Heart right ventricle (tissue), 16 donors: Measurements from ENCODE around the gene FRMPD2. TPM values are rescaled to one million over a fixed set of nuclear protein-coding genes. Genes with fewer than 3 reads are reported as not detected.

Experiments used
- ATAC-seq, 8 donors: fragments of 200-7000 bp; cut with Tn5 transposase; one replicate each; pipeline ENCODE4 v1.9.1; 2020; ENCODE audit warnings: mild to moderate bottlenecking in 8 of 8, moderate library complexity in 8 of 8, moderate number of reproducible peaks in 1 of 8
- DNase-seq, 2 donors: peaks; one replicate each; pipeline ENCODE4 v3.0.0-alpha.2; 2020
- H3K27ac ChIP-seq, 10 donors: fragments of 200-600 bp; sonication (generic) in 2 of 10; one replicate each; pipeline versions ENCODE4 v1.5.0 to v1.8.0; 2020 to 2022; ENCODE audit warnings: mild to moderate bottlenecking in 3 of 10
- H3K27me3 ChIP-seq, 7 donors: fragments of 200-600 bp; one replicate each; pipeline ENCODE4 v1.8.0; 2021 to 2022; ENCODE audit warnings: mild to moderate bottlenecking in 2 of 7
- H3K36me3 ChIP-seq, 9 donors: fragments of 200-600 bp; sonication (generic) in 1 of 9; one replicate each; pipeline versions ENCODE4 v1.5.0 to v1.8.0; 2020 to 2022; ENCODE audit warnings: mild to moderate bottlenecking in 2 of 9
- H3K4me1 ChIP-seq, 9 donors: fragments of 200-600 bp; sonication (generic) in 1 of 9; one replicate each; pipeline versions ENCODE4 v1.5.0 to v1.8.0; 2020 to 2022; ENCODE audit warnings: mild to moderate bottlenecking in 4 of 9
- H3K4me3 ChIP-seq, 10 donors: fragments of 200-600 bp; sonication (generic) in 2 of 10; one replicate each; pipeline versions ENCODE4 v1.5.0 to v1.8.0; 2020 to 2022; ENCODE audit warnings: mild to moderate bottlenecking in 7 of 10, moderate library complexity in 2 of 10
- H3K9me3 ChIP-seq, 11 donors: fragments of 200-600 bp in 10 of 11; sonication (generic) in 2 of 11; one replicate each; pipeline versions ENCODE4 v1.5.0 to v1.8.0; 2013 to 2022; ENCODE audit warnings: mild to moderate bottlenecking in 2 of 11, control low read depth in 1 of 11, moderate library complexity in 1 of 11
- CTCF ChIP-seq, 9 donors: fragments of 200-600 bp; sonication (generic) in 2 of 9; IDR thresholded peaks; one replicate each; pipeline versions ENCODE4 v1.5.0 to v1.8.0; 2021 to 2022; ENCODE audit warnings: antibody characterized with exemption in 9 of 9, mild to moderate bottlenecking in 5 of 9, moderate library complexity in 1 of 9
- WGBS, 2 donors: extraction: QIAGEN DNeasy Blood & Tissue Kit; methylation state at CpG; one replicate each; pipeline ENCODE4 v1.1.7; 2013; ENCODE audit warnings: inconsistent platforms in 1 of 2; 5-methylcytosine and 5-hydroxymethylcytosine counted together
- intact Hi-C, 10 donors: fragments of 100-400 bp; cut with DNase I; formaldehyde crosslinking; loops; one replicate each; pipeline versions ENCODE4 v1.11.1 to v1.14.2; 2022
- polyA plus RNA-seq, 2 donors: library from polyadenylated mRNA; stranded (reverse); fragments of 200-250 nt; gene quantifications; one replicate each; pipeline ENCODE4 v1.2.3, GENCODE V29; 2013
- total RNA-seq, 10 donors: library from RNA; stranded (reverse); fragmentation: NEBNext Ultra II Directional in 3 of 10; extraction: Animal tissue kit (Norgen Biotek cat#: 25700) in 3 of 10; gene quantifications; one replicate each; pipeline versions ENCODE4 v1.2.1 to v1.2.4, GENCODE V29; 2021 to 2023
- donor health status: Arrhythmogenic right ventricular cardiomyopathy.
- donor health status: ischemic (EF 13 %, LVEDD 7.1; RV severe dilation, severe dysfunction).
- donor health status: healthy with polysubstance abuse.
- donor health status: DM: no; HTN: yes; CAD: no.
- donor health status: DM: no; HTN: no; CAD: no.
- donor health status: ischemic (EF 25% LVEDD 6.9; RV normal size, moderate dysfunction).
- donor health status: ischemic (EF 25% LVEDD 5.7; RV mildly dilated, moderate dysfunction).
- donor health status: healthy.
- donor health status: DM: yes; HTN: yes; CAD: no.
- donor health status: Ischemic cardiomyopathy.
- donor health status: ischemic (EF 35%, LVEDD 5.7; RV mildly dilated, moderate dysfunction).
- donor health status: nonischemic (EF 11% LVEDD 7.7; RV severe dilation, severe dysfunction).
- donor health status: DM: yes; HTN: yes; CAD: no.
- donor health status: PGD.
- donor health status: ischemic (EF 29% LVEDD 5.4; RV normal size, mild dysfunction).
- donor health status: nonischemic (EF 23%, LVEDD 6.1; RV moderate dilation, normal function).

The FRMPD2 gene
- total and polyA plus RNA-seq, 12 donors: 0.16 to 0.74 (median 0.23) TPM; not detected in 5

- DNase-seq: no peak
- TF ChIP-seq CTCF (IDR thresholded peaks at IDR 0.05): no peak
- H3K27ac ChIP-seq: no peak overlapping the region
- H3K4me3 ChIP-seq: no peak overlapping the region
- WGBS, 2 donors: 93 to 94% methylated on average over 9 of the region's 9 CpGs
- H3K27me3 ChIP-seq: peaks cover 0 to 9% (median 0%) of the 10 kb centered on the region in 7 donors
- ATAC-seq: no peak
- H3K4me1 ChIP-seq: peaks cover 0 to 17% (median 6%) of the 10 kb centered on the region in 9 donors
- H3K9me3 ChIP-seq: peaks cover 0 to 4% (median 0%) of the 10 kb centered on the region in 11 donors
- H3K36me3 ChIP-seq: no peaks in the 10 kb centered on the region
- intact Hi-C loops: no loop called here
These were observed 15.8 kb upstream of the FRMPD2 start for GRCh38 chr10:48290286-48290685.

GRCh38 chr10:48289501-48290238 is 15.2 kb upstream of the FRMPD2 start:
- Histone ChIP-seq H3K4me1 (peaks cover 0 to 18% (median 6%) of the 10 kb centered on the region in 9 donors), H3K27ac (no peak overlapping the region), H3K4me3 (no peak overlapping the region), H3K36me3 (no peaks in the 10 kb centered on the region), H3K9me3 (peaks cover 0 to 4% (median 0%) of the 10 kb centered on the region in 11 donors), H3K27me3 (peaks cover 0 to 12% (median 2%) of the 10 kb centered on the region in 7 donors)
- peak; percentile 57 to 82 (median 68) for ATAC-seq
- intact Hi-C loops: loop anchor here in 7 of 10 donors (2.0 to 5.0 kb wide), 3 partner anchors 72 to 75 kb away; no protein-coding TSS in a partner anchor
- 22 to 24% methylated on average over 9 of the region's 9 CpGs for WGBS, 2 donors
- TF ChIP-seq CTCF (IDR thresholded peaks at IDR 0.05): peak; percentile 74 to 87 (median 84)
- peak; percentile 35 to 54 for DNase-seq

GRCh38 chr10:48288661-48289060 is 14.2 kb upstream of the FRMPD2 start:
- TF ChIP-seq CTCF (IDR thresholded peaks at IDR 0.05): no peak
- DNase-seq: no peak
- intact Hi-C loops: loop anchor here in 7 of 10 donors (2.0 to 5.0 kb wide), 3 partner anchors 71 to 74 kb away; no protein-coding TSS in a partner anchor
- Histone ChIP-seq H3K9me3 (peaks cover 0 to 12% (median 0%) of the 10 kb centered on the region in 11 donors), H3K27me3 (peaks cover 0 to 17% (median 8%) of the 10 kb centered on the region in 7 donors), H3K27ac (no peak overlapping the region), H3K4me1 (peaks cover 0 to 18% (median 6%) of the 10 kb centered on the region in 9 donors), H3K4me3 (no peak overlapping the region), H3K36me3 (no peaks in the 10 kb centered on the region)
- WGBS, 2 donors: 93 to 95% methylated on average over 7 of the region's 7 CpGs
- ATAC-seq: no peak

GRCh38 chr10:48287417-48288391 is 13.2 kb upstream of the FRMPD2 start:
- H3K4me1 ChIP-seq: peaks cover 0 to 18% (median 6%) of the 10 kb centered on the region in 9 donors
- H3K27ac ChIP-seq: no peak overlapping the region
- 71 to 72% methylated on average over 13 of the region's 13 CpGs for WGBS, 2 donors
- intact Hi-C loops: loop anchor here in 7 of 10 donors (2.0 to 5.0 kb wide), 3 partner anchors 70 to 73 kb away; no protein-coding TSS in a partner anchor
- no peak for TF ChIP-seq CTCF (IDR thresholded peaks at IDR 0.05)
- DNase-seq (peak; percentile 23 to 52), ATAC-seq (peak in 7 of 8 donors; percentile 20 to 80 (median 56))
- H3K27me3 ChIP-seq: peaks cover 0 to 17% (median 8%) of the 10 kb centered on the region in 7 donors
- H3K4me3 ChIP-seq: no peak overlapping the region
- H3K9me3 ChIP-seq: peaks cover 0 to 12% (median 0%) of the 10 kb centered on the region in 11 donors
- H3K36me3 ChIP-seq: no peaks in the 10 kb centered on the region
